Measurements from ENCODE around the gene FGD6.
"Not testable (repeated sequence)": the region's sequence is repeated elsewhere in the genome, so short reads cannot be mapped to it uniquely, and the experiment has no call there.

The FGD6 gene

DNA sequence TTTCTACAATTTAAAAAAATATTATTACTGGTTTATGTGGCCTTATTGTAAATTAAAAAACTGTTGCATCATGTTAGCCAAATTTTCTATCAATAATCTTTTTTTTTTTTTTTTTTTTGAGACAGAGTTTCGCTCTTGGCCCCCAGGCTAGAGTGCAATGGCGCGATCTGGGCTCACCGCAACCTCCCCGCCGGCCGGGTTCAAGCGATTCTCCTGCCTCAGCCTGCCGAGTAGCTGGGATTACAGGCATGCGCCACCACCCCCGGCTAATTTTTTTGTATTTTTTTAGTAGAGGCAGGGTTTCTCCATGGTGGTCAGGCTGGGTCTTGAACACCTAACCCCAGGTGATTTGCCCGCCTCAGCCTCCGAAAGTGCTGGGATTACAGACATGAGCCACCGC, 16.9 kb upstream of the FGD6 start:
- not testable (repeated sequence) for DNase-seq (ENCODE audit: low read depth in 3 of 3)

- DNase-seq (ENCODE audit: low read depth in 3 of 3): no peak
Measured at GRCh38 chr12:95231190-95231589, 13.9 kb upstream of the FGD6 start.

DNA sequence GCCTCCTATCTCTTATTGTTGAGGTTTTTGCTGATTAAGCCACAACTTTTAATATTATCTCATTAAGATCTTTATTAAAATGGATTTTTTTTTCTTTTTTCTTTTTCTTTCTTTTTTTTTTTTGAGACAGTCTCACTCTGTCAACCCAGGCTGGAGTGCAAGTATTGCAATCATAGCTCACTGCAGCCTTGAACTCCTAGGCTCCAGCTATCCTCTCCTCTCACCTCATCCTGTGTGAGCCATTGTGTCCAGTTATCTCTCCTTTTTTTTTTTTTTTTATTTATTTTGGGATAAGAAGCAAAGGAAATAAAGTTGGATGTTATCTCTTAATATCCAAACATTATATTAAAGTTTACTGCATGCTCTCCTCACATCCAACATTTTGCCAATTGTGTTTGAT, 13.0 kb upstream of the FGD6 start:
- DNase-seq (ENCODE audit: low read depth in 3 of 3): no peak

DNA sequence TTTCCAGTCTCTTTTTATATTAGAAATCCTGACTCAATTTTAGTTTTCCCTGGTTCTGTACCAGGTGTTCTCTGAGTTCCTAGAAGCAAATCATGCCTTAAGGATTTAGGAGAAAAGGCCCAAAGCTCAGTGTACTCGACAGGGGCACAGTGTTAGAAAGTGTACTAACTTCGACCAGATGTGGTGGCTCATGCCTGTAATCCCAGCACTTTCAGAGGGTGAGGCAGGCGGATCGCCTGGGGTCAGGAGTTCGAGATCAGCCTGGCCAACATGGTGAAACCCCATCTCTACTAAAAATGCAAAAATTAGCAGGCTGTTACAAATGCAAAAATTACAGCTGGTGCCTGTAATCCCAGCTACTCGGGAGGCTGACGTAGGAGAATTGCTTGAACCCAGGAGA, 12.4 kb upstream of the FGD6 start:
- DNase-seq (ENCODE audit: low read depth in 3 of 3): no peak

- no peak for DNase-seq (ENCODE audit: low read depth in 3 of 3)
Measured at GRCh38 chr12:95228617-95229016, 11.3 kb upstream of the FGD6 start.

- no peak for DNase-seq (ENCODE audit: low read depth in 3 of 3)
Measured at GRCh38 chr12:95227818-95228356, 10.6 kb upstream of the FGD6 start.

GRCh38 chr12:95225645-95226212, 8.5 kb upstream of the FGD6 start:
- no peak for DNase-seq (ENCODE audit: low read depth in 3 of 3)

DNA sequence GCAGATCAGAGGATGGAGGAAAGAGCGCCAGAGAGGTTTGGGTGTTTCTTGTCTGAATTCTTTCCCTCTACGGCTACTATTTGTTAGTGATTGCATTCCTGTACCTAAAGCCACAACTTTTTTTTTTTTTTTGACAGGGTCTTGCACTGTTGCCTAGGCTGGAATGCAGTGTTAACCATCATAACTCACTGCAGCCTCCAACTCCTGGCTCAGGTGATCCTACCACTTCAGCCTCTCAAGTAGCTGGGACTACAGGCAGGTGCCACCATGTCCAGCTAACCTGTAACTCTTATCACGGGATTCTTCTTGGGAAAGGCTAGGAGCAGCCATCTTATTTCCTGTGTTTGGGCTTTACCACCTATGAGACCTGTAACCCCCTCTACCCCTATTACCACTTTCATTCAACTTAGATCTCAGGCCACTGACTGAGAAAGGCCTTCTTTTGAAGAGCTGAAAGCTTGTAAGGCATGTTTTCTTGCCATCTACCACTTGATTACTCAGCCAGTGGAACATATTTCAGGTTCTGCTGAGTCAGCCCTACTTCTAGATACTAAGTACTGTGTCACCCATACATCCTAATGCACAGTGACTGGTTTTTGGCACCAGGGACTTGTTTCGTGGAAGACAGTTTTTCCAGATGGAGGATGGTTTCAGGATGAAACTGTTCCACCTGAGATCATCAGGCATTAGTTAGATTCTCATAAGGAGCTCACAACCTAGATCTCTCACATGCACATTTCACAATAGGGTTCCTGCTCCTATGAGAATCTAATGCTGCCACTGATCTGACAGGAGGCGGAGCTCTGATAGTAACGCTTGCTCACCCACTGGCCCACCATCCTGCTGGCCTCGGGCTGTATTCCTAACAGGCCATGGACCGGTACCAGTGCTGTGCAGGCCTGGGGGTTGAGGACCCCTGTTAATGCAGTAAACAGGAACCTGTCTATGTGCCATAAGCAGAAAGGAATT, 7.2 kb upstream of the FGD6 start:
- DNase-seq (ENCODE audit: low read depth in 3 of 3): no peak

DNA sequence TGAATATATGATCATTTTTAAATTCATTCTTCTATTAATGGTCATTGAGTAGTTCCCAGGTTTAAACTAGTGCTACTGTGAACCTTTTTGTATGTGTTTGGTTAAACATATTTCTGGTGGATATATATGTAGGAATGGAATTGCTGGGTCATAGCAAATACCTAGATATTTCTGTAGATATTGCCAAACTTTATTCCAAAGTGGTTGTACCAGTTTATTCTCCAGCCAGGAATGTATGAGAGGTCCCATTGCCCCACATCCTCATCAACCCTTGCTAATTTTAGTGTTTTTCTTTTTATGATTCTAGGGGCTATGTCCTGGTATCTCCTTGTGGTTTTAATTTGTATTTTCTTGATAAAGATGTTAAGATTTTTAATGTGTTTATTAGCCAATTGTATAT, 3.5 kb upstream of the FGD6 start:
- no peak for DNase-seq (ENCODE audit: low read depth in 3 of 3)

DNA sequence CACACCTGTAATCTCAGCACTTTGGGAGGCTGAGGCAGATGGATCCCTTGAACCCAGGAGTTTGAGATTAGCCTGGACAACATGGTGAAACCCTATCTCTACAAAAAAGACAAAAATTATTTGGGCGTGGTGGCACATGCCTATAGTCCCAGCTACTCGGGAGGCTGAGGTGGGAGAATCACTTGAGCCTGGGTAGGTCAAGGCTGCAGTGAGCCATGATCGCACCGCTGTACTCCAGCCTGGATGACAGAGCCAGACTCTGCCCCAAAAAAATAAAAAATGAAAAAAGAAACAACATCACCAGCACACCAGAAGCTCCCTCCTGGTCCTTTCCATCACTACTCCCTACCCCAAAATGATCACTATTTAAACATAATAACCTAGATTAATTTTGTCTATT, 2.9 kb upstream of the FGD6 start:
- DNase-seq (ENCODE audit: low read depth in 3 of 3): no peak

DNA sequence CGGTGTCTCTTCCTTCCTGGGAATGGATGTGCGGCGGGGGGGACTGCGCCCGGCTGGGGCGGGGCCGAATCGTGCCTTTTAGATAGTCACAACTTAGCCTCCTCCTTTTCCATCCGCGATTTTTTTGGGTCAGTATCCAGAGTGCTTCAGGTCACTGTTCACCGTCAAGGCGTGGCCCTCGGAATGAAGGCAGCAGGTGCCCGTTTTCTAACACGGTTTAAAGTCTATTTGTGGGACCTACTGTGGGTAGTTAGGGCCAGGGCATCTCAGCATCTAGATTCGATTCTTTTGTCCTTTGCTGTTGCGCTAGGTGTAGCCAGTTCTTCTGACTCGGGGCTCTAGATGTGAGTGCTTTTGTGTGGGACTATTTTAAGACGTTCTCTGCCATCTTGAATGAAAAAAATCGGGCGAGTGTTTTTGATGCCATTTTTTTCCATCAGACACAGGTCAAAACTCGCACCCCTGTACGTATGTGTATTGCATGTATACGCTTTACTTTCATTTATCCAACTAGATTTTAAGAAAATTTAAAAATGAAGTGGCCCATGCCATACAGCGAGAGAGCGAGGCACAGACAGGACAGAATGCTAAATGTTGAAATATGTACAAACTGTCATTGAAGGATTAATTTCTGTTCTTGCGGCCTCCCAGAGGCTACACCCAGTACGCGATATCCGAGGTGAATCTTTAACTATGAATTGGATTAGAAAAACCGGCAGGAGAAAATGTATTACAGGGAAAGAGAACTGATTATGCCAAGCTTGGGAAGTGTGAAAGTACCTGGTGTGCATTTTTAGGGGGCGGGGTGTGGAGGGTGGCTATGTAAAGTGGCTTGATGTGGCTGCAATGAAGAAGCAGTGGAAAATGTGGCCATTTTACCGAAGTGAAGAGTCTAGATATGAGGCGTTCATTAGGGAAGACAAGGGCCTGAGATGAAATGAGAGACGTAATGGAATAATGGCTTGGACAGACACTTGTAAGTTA, 1.2 kb upstream of the FGD6 start:
- DNase-seq (ENCODE audit: low read depth in 3 of 3): peak in 1 of 3 donors; percentile 32

DNA sequence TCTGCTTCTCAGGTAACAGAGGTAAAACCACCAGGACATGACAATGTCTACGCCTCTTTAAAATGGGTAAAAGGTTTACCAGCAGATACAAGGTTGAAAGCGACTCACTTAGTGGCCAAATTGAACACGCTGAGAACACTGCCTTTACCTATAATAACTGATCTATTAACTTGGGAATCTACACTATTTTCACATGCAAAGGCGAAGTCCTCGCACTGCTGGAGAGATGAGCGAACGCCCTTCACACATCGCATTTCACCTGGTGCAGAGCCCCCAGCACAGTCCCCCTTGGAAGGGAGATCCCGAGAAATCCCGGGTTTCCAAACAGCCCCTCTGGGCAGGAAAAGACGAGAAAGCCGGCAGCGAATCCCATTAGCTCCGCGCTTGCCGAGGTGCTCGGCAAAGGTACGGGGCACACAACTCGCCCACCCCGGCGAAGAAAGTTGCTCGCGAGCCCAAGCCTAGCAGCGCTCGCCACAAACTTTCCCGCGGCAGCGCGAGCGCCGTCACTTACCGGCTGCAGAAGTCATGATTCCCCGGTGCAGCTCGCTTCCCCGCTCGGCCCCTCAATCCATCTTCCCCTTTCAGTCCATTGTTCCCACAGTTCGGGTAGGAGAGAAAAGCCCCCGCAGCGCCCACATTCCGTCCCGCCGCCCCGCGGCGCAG, 423 bp downstream of the FGD6 start:
- no peak for DNase-seq (ENCODE audit: low read depth in 3 of 3)

DNA sequence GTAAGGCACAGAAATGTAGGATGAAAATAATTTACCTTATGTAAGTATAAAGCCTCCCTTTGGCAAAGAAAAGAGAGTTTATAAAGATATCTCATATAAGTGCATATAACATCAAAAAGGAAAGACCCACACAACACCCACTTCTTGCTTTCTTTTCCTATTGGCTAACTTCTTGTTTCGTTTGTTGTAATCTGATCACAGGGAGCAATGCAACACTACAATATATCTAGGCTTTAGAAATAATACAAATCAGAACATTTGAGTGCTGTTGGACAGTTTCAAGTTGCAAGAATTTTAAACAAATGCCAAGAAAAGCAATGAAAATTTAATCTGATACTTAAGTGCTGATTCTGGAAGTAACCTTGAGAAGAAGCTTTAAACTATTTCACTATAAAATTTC, 1.3 kb downstream of the FGD6 start:
- DNase-seq (ENCODE audit: low read depth in 3 of 3): no peak

- no peak for DNase-seq (ENCODE audit: low read depth in 3 of 3)
Measured at GRCh38 chr12:95214466-95214865, 2.8 kb downstream of the FGD6 start.

DNA sequence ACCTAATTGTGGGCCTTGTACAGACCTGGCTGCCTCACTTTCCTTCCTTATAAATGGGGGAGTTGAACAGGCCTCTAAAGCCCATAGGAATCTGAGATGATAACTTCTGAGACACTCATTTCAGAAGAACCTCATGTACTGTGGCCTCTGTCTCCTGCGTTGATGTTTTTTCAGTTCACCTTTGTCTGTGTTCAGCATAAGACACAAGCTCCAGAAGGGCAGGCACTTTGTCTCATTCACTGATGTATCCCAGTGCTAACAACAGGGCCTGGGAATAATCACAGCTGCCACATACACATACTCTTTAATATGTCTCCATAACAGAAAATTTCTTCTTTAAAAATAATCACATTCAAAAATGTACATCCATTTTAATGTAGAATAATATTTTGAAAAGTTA, 3.3 kb downstream of the FGD6 start:
- no peak for DNase-seq (ENCODE audit: low read depth in 3 of 3)

DNA sequence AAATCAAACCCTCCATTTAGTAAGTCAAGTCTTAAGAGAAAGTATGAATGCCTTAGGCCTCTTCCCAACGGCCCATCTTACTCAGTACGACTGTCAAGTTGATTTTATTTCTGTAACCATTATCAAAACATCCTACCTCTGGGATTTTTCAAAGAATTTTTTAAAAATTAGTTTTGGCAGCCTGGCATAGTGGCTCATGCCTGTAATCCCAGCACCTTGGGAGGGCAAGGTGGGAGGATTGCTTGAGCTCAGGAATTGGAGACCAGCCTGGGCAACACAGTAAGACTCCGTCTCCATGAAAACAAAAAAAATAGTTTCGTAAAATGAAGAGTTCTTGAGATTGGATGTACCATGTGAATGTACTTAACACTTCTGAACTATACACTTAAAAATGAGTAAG, 4.1 kb downstream of the FGD6 start:
- DNase-seq (ENCODE audit: low read depth in 3 of 3): no peak

DNA sequence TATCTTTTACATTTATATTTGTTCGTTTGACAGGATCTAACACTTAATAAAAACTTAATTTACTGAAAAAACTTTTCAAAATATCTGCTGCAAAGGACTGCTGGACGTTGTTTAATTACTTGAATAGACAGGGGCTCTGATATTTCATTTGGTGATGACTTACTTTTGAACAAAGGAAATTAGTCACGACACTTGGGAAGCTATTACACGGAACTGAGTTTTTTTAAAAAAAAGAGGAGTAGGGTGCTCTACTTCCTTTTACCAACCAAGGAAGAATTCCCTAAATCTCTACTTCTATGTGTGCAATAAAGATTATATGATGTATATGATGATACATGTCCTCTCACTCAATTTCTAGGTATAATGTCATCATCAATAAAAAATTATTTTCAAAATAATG, 4.7 kb downstream of the FGD6 start:
- no peak for DNase-seq (ENCODE audit: low read depth in 3 of 3)

GRCh38 chr12:95208678-95209077, 8.6 kb downstream of the FGD6 start:
- DNase-seq (ENCODE audit: low read depth in 3 of 3): no peak

DNA sequence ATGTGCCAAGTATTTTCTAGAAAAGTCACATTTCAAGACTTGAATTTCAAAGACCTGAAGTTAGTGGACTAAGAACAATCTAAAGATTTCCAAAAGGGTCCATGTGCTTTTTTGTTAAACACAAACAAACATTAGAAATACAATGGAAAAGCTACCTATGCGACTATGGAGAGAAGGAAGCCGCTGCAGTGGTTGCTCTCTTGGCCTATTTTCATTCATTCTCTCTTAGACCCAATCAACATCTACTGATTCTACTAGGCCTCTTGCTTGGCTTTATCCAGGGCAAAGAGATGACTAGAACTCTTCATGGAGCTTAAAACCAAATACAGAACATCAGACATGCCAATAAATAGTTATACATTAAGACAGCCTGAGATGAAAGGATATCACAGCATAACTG, 9.9 kb downstream of the FGD6 start:
- no peak for DNase-seq (ENCODE audit: low read depth in 3 of 3)

GRCh38 chr12:95206916-95207315, 10.4 kb downstream of the FGD6 start:
- DNase-seq (ENCODE audit: low read depth in 3 of 3): no peak

DNA sequence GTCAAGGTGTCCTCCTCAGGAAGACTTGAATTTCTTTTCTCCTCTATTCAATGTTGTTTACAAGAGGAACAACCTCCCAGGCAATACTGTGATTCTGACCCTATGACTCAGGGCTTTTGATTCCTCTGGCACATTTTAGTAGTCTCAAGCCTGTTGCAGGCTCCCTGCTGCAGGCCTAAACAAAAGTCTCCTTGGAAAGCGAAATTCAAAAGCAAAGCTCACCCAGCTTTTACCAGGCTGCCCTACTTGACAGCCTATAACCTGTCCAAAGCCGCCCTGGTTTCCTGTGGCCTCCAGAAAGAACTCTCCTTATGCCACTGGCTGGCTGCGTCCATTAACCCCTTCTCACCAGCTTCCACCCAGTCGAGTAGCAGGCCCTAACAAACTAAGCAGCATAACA, 11.6 kb downstream of the FGD6 start:
- DNase-seq (ENCODE audit: low read depth in 3 of 3): no peak

All from stimulated activated CD4-positive, alpha-beta T cell treated with anti-CD3 and anti-CD28 coated beads, TNF-alpha, amount 100 ng/mL, for 48 hours (primary cell).